ENCODE data around the gene S100A8.

The S100A8 gene

GRCh38 chr1:153431928-153432327 is 41.1 kb upstream of the S100A8 start:
- no peak overlapping the region for H3K4me3 ChIP-seq (ENCODE audit: low read depth, low read length)

GRCh38 chr1:153431427-153431826 is 40.6 kb upstream of the S100A8 start:
- TF ChIP-seq CTCF (IDR thresholded peaks at IDR 0.05; ENCODE audit: borderline replicate concordance, insufficient read depth, low read depth, low read length): no peak
- no peak overlapping the region for H3K4me3 ChIP-seq (ENCODE audit: low read depth, low read length)

More at GRCh38 chr1:153431928-153432327, 41.1 kb upstream of the S100A8 start:
- TF ChIP-seq CTCF (IDR thresholded peaks at IDR 0.05; ENCODE audit: borderline replicate concordance, insufficient read depth, low read depth, low read length): no peak

- H3K4me3 ChIP-seq (ENCODE audit: low read depth, low read length): no peak overlapping the region
- no peak for TF ChIP-seq CTCF (IDR thresholded peaks at IDR 0.05; ENCODE audit: borderline replicate concordance, insufficient read depth, low read depth, low read length)
These were observed 40.1 kb upstream of the S100A8 start for GRCh38 chr1:153431002-153431401.

GRCh38 chr1:153430561-153430960 is 39.7 kb upstream of the S100A8 start:
- no peak overlapping the region for H3K4me3 ChIP-seq (ENCODE audit: low read depth, low read length)
- TF ChIP-seq CTCF (IDR thresholded peaks at IDR 0.05; ENCODE audit: borderline replicate concordance, insufficient read depth, low read depth, low read length): no peak

- no peak overlapping the region for H3K4me3 ChIP-seq (ENCODE audit: low read depth, low read length)
- no peak for TF ChIP-seq CTCF (IDR thresholded peaks at IDR 0.05; ENCODE audit: borderline replicate concordance, insufficient read depth, low read depth, low read length)
These were observed 39.3 kb upstream of the S100A8 start for GRCh38 chr1:153430166-153430553.

- TF ChIP-seq CTCF (IDR thresholded peaks at IDR 0.05; ENCODE audit: borderline replicate concordance, insufficient read depth, low read depth, low read length): no peak
- no peak overlapping the region for H3K4me3 ChIP-seq (ENCODE audit: low read depth, low read length)
These were observed 38.6 kb upstream of the S100A8 start for GRCh38 chr1:153429266-153430165.

GRCh38 chr1:153428791-153429190 is 37.9 kb upstream of the S100A8 start:
- no peak for TF ChIP-seq CTCF (IDR thresholded peaks at IDR 0.05; ENCODE audit: borderline replicate concordance, insufficient read depth, low read depth, low read length)
- no peak overlapping the region for H3K4me3 ChIP-seq (ENCODE audit: low read depth, low read length)

All from GM12875 (cell line).